NT2/D1 (cell line): ENCODE results near the gene ATP10A.

Source experiments
- DNase-seq: peaks from one replicate; pipeline ENCODE4 v3.0.0-alpha.2; 2011; ENCODE audit warnings: low read depth, low spot score
- H3K27me3 ChIP-seq: 2 replicates; pipeline ENCODE4 v1.6.0; 2011; ENCODE audit warnings: mild to moderate bottlenecking; ENCODE audit not compliant: insufficient read length, insufficient read depth
- H3K36me3 ChIP-seq: 2 replicates; pipeline ENCODE4 v1.6.1; 2011; ENCODE audit warnings: mild to moderate bottlenecking, low read length, mixed read lengths; ENCODE audit not compliant: insufficient read depth, insufficient read length
- H3K4me1 ChIP-seq: 2 replicates; pipeline ENCODE4 v1.5.1; 2011; ENCODE audit not compliant: insufficient read depth, insufficient read length
- H3K4me3 ChIP-seq: 2 replicates; pipeline ENCODE4 v1.5.1; 2011; ENCODE audit warnings: low read depth; ENCODE audit not compliant: insufficient read length
- H3K9ac ChIP-seq: 2 replicates; pipeline ENCODE4 v1.6.0; 2011; ENCODE audit warnings: low read depth; ENCODE audit not compliant: insufficient read length
- H3K9me3 ChIP-seq: 2 replicates; pipeline ENCODE4 v1.5.1; 2011; ENCODE audit warnings: mild to moderate bottlenecking, low read length; ENCODE audit not compliant: insufficient read depth
- SUZ12 ChIP-seq: IDR thresholded peaks from 2 replicates; pipeline ENCODE4 v1.6.1; 2011; ENCODE audit not compliant: insufficient read length, insufficient read depth; ENCODE audit errors: extremely low read depth
- YY1 ChIP-seq: IDR thresholded peaks from 2 replicates; pipeline ENCODE4 v1.6.1; 2011; ENCODE audit not compliant: insufficient read length, insufficient read depth
- ZNF274 ChIP-seq: IDR thresholded peaks from 2 replicates; pipeline ENCODE4 v1.6.1; 2011; ENCODE audit warnings: mild to moderate bottlenecking, low read depth, low read length

ATP10A gene

GRCh38 chr15:25715536-25716413 is 147.4 kb downstream of the ATP10A start:
- H3K9ac ChIP-seq: no peak overlapping the region
- no peak overlapping the region for H3K4me3 ChIP-seq
- H3K27me3 ChIP-seq: no peaks in the 10 kb centered on the region
- TF ChIP-seq YY1 (no peak), SUZ12 (no peak)
- H3K4me1 ChIP-seq: no peaks in the 10 kb centered on the region
- H3K36me3 ChIP-seq: no peaks in the 10 kb centered on the region
- no peak for DNase-seq
- no peaks in the 10 kb centered on the region for H3K9me3 ChIP-seq

GRCh38 chr15:25714538-25714840 is 148.6 kb downstream of the ATP10A start:
- TF ChIP-seq SUZ12 (no peak), ZNF274 (no peak), YY1 (no peak)

GRCh38 chr15:25713736-25714537 is 149.2 kb downstream of the ATP10A start:
- no peaks in the 10 kb centered on the region for H3K4me1 ChIP-seq
- no peaks in the 10 kb centered on the region for H3K9me3 ChIP-seq
- no peak for TF ChIP-seq YY1
- TF ChIP-seq SUZ12: no peak
- no peak for TF ChIP-seq ZNF274
- no peaks in the 10 kb centered on the region for H3K27me3 ChIP-seq
- H3K9ac ChIP-seq: no peak overlapping the region
- no peaks in the 10 kb centered on the region for H3K36me3 ChIP-seq
- DNase-seq: no peak
- no peak overlapping the region for H3K4me3 ChIP-seq

More at GRCh38 chr15:25714538-25714840, 148.6 kb downstream of the ATP10A start:
- H3K27me3 ChIP-seq: no peaks in the 10 kb centered on the region
- no peaks in the 10 kb centered on the region for H3K36me3 ChIP-seq
- H3K4me1 ChIP-seq: no peaks in the 10 kb centered on the region
- DNase-seq: no peak
- no peaks in the 10 kb centered on the region for H3K9me3 ChIP-seq
- H3K9ac ChIP-seq: no peak overlapping the region
- H3K4me3 ChIP-seq: no peak overlapping the region

DNA sequence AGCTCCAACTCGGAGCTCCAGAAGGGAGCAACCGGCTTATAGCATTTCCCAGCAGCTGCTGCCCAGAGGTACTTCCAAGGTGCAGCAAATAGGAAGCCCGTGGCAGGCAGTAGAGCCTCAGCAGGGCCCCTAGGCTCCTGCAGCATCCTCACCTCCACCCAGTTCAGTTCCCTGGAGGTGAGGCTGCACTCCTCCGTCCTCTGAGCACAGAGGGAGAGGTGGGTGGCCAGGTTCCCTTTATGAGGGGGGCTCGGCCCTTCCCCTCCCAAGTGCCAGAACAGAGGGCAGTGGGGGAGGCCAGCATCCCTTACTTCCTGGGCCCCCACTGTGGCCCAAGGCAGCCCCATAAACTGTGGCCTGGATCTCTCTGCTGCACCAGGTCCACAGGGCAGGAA is 150.2 kb downstream of the ATP10A start:
- TF ChIP-seq ZNF274 (no peak), YY1 (no peak), SUZ12 (no peak)
- no peak overlapping the region for H3K9ac ChIP-seq
- no peak overlapping the region for H3K4me3 ChIP-seq
- no peaks in the 10 kb centered on the region for H3K4me1 ChIP-seq
- DNase-seq: no peak
- H3K27me3 ChIP-seq: no peaks in the 10 kb centered on the region
- no peaks in the 10 kb centered on the region for H3K36me3 ChIP-seq
- H3K9me3 ChIP-seq: no peaks in the 10 kb centered on the region

DNA sequence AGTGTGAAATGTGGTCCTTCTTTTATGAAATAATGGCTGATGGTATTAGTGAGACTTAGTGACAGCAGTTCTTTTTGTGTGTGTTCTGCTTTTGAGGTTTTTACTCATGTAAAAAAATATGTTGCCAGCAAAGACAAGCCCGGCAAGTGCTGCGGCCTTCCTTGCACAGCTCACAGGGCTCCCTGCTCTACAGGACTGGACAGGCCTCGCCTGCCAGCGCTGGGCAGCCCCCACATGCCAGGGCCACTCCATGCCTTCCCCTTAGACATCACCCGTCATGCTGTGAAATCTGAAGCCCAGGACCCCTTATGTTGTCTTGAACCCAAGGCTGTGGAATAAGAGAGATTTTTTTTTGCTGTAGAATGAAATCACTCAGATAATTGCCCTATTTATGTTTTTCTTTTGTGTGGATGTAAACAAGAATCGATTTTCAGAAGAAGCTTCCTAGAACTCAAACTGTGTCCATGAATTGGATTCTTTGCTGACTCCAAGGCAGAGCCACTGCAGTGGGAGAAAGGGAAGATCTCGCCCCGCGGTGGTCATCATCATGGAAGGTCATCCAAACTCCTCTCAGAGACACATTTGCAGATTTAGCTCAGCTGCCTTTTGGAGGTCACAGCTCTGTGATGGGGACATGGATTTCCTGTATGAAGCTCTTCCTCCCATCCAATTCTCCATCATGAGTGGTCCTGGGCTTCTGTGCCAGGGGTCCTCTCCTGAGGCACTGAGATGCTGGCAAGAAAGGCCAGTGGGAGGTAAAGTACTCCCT is 150.8 kb downstream of the ATP10A start:
- no peaks in the 10 kb centered on the region for H3K36me3 ChIP-seq
- DNase-seq: no peak
- H3K4me3 ChIP-seq: no peak overlapping the region
- H3K4me1 ChIP-seq: no peaks in the 10 kb centered on the region
- H3K9ac ChIP-seq: no peak overlapping the region
- TF ChIP-seq ZNF274 (no peak), YY1 (no peak)
- no peaks in the 10 kb centered on the region for H3K27me3 ChIP-seq
- no peaks in the 10 kb centered on the region for H3K9me3 ChIP-seq

DNA sequence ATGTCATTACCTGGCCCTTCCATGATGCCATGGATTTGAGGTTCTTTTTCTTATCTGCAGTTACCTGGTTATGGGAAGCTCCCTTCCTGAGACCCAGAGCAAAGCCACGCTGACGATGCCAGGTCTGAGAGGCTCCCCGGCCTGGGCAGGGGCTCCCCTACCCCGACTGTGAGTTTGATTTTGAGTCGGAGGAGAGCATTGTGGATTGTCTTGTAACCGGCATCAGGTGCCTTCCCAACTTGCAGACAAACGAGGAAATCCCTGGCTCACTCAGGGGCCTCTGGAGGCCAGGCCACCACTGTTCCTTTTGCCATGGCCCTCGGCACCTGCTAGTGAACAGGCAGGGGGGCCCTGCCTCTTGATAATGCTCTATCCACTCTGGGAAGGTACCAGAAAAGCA is 151.4 kb downstream of the ATP10A start:
- H3K4me3 ChIP-seq: no peak overlapping the region
- no peaks in the 10 kb centered on the region for H3K9me3 ChIP-seq
- H3K9ac ChIP-seq: no peak overlapping the region
- no peak for DNase-seq
- H3K27me3 ChIP-seq: no peaks in the 10 kb centered on the region
- TF ChIP-seq ZNF274 (no peak), YY1 (no peak), SUZ12 (no peak)
- H3K36me3 ChIP-seq: no peaks in the 10 kb centered on the region
- H3K4me1 ChIP-seq: no peaks in the 10 kb centered on the region

DNA sequence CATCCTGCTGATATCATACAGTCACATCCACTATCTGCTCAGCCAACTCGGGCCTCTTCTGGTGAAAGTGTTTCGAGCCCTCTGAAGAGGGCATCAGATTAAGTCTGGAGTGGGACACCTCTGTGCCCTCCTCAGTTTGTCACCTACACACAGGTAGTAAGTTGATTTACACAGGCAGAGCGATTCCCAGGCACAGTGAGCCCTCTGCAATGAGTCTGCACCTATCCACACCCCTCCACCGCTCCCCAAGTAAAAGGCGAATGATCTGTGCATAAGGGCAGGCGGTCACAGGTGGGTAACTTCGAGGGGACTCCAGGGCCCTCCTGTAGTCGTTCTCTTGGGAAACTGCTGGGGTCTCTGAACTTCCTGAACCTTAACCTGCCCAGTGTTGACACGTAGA is 152.0 kb downstream of the ATP10A start:
- TF ChIP-seq ZNF274 (no peak), SUZ12 (no peak), YY1 (no peak)
- Histone ChIP-seq H3K27me3 (no peaks in the 10 kb centered on the region), H3K4me3 (no peak overlapping the region), H3K9me3 (no peaks in the 10 kb centered on the region), H3K36me3 (no peaks in the 10 kb centered on the region), H3K9ac (no peak overlapping the region), H3K4me1 (no peaks in the 10 kb centered on the region)
- DNase-seq: no peak
